NT2/D1 (cell line): ENCODE measurements around the gene ARF1.

Source experiments
- SUZ12 ChIP-seq: IDR thresholded peaks from 2 replicates; pipeline ENCODE4 v1.6.1; 2011; ENCODE audit not compliant: insufficient read length, insufficient read depth; ENCODE audit errors: extremely low read depth
- YY1 ChIP-seq: IDR thresholded peaks from 2 replicates; pipeline ENCODE4 v1.6.1; 2011; ENCODE audit not compliant: insufficient read length, insufficient read depth
- ZNF274 ChIP-seq: IDR thresholded peaks from 2 replicates; pipeline ENCODE4 v1.6.1; 2011; ENCODE audit warnings: mild to moderate bottlenecking, low read depth, low read length

DNA sequence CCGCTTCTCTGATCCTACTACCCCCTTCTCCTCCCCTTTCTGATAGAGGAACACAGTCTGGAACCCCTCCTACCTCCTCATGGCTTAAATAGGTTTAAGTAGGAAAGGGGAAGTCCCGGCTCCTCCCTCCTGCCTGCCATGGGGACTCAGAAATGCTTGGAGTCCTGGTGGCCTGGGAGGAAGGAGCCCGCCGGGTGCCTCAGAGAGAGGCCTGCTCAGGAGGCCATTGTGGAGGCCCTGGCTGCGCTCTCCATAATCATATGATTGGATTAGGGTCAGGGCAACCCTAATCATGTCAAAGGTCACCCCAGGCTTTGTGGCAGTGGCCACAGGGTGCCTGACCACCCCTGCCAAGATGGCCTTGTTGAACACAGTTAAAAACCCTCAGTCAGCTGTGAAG, 46.7 kb upstream of the ARF1 start:
- no peak for TF ChIP-seq YY1
- no peak for TF ChIP-seq SUZ12
- no peak for TF ChIP-seq ZNF274
